HG03575 (cell line): Measurements from ENCODE around the gene DNAJB8.

ENCODE experiments used
- ATAC-seq: cut with Tn5 transposase; IDR thresholded peaks from one replicate; pipeline ENCODE4 v1.9.1; 2021; ENCODE audit not compliant: unreplicated experiment, insufficient number of reproducible peaks, low FRiP score; ENCODE audit errors: extremely low read depth

The DNAJB8 gene

DNA sequence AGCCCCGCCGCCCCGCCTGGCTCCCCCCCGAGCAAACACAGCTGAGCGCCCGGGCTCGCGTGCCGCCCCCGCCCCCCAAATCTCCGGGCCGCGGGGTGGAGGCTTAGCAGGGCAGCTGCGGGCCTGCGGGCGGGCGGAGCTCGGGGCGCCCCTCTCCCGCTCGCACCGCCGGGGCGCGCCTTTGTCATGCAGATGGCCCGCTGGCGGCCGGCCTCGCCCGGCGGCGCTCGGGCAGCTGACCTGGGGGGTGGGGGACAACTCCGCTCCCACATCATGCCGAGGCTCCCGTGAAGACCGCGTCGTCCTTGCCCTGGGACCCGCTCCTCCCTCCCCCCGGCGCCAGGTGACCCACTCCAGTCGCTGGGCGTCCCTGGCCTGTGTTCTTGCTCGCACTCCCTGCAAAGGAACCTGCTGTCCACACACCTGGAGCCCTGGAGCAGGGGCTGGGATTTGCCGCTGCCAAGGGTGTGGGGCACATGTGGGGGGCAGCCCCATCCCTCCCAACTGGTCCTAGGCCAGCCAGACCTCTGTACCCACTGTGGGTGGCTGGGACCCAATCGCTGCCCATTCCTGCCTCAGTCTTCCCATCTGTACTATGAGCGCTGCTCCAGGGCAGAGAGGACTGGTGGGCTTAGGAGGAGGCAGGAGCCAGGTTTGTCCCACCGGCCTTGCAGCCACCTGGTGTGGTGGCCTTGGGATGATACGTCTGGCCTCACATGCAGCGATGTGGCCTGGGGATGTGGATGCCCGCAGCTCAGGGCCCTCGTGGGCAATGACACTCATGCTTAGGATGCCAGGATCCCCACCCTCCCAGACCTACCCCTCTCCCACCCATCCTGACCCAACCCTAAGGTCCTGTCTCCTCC lies 33.5 kb downstream of the DNAJB8 start:
- no peak for ATAC-seq

DNA sequence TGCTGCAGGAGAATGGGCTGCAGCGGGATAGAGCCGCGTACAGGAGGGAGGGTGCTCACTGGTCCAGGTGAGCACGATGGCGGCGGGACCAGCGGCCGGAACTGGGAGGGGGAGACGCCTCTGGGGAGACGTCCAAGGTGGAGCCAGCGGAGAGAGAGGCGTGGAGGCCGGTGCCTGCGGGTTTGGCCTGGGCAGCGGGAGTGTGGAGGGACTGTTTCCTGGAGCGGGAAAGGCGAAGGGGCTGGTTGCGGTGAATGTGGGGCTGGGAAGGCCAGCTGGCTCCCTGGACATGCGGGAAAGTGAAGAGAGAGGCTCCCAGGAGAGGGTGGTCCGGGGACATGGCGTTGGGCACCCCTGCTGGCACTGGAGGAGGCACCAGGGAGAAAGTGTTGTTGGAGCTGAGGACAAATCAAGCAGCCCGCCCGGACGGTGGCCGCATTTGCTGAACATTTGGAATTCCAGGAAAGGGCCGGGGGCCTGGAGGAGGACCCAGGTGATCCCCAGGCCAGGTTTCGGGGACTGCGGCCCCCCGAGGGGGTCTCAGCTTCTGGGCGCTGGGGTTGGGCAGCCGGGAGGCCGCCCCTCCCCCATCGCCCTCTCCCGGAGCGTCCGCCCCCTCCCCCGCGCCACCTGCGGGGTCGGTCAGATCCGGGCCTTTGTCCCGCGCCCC lies 34.3 kb downstream of the DNAJB8 start:
- ATAC-seq, result no peak

DNA sequence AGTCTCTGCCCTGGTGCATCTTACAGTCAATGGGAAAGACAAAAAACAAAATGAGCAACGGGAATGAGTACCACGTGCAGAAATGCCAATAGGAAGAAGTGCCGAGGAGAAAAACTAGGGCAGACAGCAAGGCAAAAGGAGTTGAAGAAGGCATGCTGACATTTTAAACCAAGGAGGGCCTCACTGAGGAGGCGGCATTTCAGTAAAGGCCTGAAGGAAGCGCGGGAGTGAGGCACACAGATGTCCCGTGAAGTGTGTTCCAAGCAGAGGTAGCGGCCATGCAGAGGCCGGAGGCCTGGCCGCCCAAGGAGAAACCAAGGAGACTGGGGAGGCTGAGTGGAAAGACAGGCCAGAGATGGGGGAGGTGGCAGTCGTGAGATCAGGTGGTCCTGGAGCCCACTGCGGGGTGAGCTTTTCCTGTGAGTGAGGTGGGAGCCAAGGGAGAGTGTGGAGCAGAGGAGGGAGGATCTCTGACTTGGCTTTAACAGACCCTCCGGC lies 34.8 kb downstream of the DNAJB8 start:
- ATAC-seq, result no peak

DNA sequence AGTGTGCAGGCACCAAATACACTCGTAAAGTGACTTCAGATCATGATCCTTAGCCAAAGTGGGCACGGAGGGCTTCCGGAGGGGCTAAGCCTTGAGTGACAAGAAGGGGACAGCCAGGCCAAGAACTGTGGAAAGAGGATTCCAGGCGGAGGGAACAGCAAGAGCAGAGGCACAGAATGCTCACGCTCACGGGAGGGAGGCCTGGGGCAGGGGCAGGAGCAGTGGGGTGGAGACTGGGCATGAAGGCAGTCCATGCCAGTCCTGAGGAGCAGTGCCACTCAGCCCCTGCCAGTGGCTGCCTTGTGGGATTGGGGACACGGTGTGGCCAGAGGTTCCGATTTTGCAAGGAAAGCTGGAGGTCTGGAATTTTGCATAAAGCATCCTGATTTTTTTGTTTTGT lies 36.0 kb downstream of the DNAJB8 start:
- no peak for ATAC-seq

DNA sequence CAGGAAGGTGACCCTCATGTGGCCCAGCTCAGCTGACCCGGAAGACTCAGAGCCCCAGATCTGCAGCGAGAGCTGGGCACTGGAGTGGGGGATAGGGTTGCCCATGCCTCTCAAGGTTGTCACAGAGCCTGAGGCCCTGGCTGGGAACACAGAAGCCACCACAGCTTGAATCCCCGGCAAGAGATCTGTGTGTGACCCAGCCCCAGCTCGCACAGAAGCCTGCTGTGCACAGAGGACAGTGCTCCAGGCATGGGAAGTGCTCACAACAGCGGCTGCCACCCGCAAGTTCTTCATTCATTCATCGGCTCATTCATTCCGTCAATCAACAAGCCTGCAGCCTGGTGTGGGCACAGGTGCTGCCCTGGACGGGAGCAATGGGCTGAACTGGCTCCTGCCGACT lies 36.4 kb downstream of the DNAJB8 start:
- no peak for ATAC-seq

DNA sequence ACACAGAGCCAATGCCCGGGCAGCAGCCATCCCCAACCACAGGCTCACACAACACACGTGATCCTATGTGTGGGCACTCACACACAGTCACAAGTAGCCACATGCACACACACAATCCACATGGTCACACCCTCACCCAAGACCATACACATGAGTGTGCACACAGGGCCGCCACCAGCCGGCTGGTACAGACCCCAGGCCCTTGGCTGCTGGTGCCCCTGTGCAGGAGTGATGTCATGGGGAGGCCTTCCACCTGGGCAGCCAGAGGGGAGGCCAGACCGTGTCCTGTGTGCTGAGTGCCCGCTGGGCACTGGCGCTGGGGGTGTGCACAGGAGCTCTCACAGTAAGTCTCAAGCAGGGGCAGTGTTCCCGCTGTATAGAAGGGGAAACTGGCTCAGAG lies 36.9 kb downstream of the DNAJB8 start:
- no peak for ATAC-seq

DNA sequence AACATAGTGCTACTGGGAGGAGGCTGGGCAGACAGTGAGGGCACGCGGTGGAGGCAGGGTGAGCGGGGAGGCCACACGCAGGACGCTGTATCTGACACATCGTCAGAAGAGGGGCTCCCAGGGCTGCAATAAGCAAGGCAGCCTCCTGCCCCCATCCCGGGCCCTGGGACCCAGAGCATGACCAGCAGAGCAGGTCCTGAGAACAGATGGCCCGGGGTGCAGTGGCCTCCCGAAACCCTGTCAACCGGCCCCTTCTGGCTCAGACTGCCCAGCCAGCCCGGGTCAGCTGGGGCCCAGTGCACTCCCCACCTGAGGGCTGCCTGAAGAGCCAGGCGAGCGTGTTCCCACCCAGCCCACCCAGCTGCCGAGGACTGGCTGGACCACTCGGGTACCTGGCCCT lies 37.4 kb downstream of the DNAJB8 start:
- no peak for ATAC-seq

DNA sequence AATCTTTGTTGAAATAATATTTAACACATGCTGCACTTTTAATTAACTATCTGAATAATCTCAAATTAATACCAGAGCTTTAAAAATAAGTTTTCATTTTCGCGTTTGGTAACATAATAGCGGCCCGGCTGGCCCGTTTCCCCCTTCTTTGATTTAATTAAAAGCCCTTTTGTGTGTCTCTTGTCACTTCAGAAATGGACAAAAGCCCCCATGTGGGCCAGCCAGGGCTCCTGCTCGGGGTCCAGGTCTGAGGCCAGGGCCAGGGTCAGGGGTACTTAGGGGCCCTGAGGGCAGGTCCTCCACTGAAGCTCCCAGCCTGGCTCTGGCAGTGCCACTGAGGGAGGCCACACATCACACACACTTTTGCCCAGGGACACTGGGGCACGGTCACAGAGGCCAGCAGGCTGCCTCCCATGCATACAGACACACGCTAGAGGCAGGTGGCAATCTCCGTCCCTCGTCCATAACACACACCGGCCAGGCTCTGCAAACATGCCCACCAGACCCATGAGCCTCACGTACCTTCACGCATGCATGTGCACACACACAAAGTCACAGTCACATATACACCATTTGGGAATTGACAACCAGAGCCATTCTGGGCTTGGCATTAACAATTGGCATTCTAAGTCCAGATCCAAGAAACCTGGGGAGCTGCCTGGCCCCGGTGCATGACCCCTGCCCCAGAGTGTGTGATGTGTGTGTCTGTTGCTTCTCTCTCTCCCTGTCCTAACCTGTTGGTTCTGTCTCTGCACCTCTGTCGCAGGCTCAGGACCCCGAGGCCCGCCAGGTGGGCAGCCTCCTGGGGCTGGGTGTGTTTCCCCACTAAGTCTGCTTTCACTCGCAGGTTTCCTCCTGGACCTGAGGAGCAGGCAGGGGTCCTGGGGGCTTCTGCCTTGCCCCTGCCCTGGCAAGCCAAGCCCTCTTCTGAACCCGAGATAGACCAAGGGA lies 38.5 kb downstream of the DNAJB8 start:
- ATAC-seq, result no peak

DNA sequence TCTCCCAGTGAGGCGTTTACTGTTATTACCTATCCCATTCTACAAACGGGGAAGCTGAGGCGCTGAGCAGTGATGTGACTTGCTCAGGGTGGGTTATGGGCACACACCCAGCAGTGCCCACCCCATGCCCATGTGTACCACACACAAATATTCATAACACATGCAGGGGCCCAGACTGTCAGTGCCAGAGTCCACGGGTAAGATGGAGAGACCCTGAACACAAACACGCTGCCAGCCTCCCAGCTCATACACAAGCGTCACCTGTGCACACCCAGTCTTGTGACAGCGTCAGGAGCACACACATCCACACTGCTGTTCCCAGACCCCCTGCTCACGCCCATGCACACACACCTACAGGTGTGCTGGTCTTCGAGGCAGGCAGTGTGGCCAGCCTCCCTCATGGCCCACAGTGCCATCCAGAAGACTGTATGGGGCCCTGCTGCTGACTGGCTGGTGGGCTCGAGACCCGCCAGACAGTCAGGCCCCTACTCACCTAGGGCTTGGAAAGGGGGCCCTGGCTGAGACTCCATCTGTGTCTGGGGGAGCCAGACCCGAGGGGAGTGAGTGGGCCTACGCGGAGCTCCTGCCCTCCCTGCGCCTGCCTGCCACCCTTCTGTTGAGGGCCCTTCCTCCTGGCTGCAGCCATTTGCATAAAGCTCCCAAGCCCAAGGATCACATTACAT lies 39.4 kb downstream of the DNAJB8 start:
- ATAC-seq, result no peak

DNA sequence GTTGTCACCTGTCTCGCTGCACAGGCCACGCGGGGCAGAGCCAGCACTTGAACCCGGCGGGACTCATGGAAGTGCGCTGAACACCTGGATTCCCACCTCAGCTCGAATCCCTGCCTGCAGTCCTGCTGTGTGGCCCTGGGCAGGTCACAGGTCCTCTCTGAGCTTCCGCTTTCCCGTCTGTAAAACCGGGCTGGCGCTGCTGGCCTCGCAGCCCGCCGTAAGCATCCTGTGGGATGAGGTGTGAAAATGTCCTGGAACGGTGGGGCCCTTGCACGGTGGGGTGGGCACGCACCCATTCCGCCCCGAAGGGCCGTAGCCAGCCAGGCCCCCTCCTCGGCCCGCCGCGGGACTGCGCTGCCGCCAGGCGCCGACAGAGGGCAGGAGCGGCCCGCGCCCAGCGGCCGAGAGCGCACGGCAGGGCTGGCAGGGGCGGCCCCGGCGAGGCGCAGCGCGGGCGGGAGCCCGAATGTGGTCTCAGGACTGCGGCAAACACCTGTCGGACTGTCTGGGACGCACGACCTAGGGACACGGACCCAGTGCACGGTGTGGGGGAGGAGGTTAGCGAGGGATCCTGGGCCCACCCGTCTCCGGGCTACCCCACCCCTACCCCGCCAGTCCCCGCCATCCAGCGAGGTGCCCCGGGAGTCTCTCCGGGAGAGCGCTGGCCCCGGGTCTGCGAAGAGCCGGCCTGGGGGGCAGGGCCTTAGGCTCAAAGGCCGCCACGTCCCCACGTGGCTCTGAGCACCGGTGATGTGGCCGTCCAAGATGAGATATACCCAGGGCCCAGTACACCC lies 40.4 kb downstream of the DNAJB8 start:
- no peak for ATAC-seq

DNA sequence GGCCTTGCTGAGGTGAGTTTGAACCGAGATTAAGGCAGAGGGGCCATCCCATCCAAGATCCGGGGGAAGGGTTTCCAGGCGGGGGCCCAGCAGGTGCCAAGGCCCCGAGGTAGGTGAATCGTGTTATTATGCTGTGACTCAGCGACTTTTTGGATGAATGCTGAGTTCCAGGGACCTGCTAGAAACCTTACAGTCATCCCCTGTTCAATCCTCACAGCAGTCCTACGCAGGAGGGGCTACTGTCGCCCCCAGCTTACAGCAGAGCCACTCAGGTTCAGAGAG lies 40.9 kb downstream of the DNAJB8 start:
- ATAC-seq, result no peak

DNA sequence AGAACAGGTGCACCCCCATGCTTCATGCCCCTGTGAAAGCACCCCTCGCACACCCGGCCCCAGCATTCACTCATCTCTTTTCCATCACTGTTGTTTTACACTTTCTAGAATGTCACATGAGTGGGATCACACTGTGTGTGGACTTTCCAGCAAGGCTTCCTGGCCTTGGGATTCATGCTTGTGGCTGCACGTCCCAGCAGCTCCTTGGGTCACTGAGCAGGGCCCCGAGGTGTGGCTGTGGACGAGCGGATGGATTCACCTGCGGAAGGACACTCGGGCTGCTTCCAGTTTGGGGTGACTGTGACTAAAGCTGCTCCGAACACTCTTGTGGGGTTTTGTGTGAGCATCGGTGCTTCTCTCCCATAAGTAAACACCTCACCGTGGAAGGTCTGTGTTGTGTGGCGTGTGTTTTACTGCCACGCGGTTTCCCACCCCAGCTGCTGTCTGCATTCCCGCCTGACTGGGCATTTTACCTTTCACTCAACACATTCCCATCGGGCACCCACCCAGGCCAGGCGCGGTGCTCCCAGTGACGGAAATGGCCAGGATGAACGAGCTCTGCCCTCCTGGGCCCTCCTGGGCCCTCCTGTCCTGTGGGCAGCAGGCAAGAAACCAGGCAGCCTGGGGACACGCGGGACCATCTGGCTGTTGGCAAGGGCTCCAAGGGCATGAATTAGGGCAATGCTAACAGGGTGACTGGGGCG lies 41.4 kb downstream of the DNAJB8 start:
- no peak for ATAC-seq

DNA sequence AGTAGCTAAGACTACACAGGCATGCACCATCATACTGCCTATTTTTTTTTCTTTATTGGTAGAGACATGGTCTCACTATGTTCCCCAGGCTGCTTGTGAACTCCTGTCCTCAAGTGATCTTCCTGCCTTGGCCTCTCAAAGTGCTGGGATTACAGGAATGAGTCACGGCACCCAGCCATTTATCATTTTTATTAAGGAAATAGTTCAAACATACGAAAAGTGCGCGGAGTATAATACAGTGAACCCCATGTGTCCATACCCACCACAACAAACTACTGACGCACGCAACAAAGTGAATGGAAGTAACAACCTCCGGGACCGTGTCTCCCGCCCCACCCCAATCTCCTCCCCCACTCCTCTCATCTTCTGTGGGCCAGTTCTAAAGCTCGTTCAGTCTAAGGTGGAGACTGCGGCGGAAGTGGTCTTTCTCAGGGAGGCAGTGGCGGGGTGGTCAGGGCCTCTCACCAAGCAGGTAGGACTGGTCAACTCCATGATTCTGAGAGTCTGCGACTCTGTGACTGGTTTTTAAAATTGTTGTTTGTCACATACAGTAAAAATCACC lies 42.1 kb downstream of the DNAJB8 start:
- ATAC-seq, result no peak

DNA sequence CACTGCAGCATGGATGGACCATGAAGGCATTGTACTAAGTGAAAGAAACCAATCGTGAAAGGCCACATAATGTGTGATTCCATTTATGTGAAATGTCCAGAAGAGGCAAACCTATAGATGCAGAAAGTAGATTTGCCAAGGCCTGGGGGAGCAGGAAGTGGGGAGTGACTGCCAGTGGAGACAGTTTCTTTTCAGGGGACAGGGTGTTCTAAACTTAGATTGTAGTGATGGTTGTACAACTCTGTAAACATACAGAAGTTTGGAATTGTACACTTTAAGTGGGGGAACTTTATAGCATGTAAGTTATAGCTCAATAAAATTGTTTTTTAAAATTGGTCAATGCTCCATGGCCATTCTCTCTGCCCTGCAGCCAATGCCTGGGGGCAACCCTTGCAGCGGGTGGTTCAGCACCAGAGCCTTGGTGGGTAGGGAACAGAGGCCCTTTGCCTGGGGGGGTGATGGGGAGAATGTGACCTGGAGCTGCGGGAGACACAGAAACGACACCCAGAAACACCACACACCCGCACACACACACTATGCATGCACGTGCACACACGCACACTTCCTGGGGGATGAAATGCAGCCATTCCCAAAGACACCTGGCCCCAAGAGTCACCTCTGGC lies 43.1 kb downstream of the DNAJB8 start:
- ATAC-seq, result no peak

DNA sequence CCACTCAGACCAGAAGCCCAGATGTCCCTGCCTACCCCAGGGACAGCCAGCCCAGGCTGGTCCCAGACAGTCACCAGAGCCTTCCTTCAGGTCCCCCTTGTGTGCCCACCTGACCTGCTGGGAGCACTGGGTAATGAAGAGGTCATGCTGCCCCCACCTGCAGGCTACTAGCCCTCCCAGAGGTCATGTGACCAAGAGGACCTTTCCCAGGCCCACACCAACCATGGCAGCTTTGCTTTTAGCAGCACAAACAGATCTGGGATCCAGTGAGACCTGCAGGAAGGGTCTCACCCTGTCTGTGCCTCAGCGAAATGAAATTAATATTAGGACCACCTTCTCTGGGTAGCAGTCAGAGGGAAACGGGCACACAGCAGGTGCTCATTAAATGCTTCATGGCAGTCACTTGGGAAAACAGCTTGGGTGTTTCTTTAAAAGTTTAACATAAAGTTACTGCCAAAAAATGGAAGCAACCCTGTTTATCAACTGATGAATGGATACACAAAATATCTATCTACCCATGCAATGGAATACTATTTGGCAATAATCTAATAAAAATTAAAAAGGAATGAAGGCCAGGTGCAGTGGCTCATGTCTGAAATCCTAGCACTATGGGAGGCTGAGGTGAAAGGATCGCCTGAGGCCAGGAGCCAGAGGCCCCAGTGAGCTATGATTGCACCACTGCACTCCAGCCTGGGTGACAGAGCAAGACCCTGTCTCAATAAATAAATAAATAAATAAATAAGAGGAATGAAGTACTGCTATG lies 43.7 kb downstream of the DNAJB8 start:
- ATAC-seq, result no peak

DNA sequence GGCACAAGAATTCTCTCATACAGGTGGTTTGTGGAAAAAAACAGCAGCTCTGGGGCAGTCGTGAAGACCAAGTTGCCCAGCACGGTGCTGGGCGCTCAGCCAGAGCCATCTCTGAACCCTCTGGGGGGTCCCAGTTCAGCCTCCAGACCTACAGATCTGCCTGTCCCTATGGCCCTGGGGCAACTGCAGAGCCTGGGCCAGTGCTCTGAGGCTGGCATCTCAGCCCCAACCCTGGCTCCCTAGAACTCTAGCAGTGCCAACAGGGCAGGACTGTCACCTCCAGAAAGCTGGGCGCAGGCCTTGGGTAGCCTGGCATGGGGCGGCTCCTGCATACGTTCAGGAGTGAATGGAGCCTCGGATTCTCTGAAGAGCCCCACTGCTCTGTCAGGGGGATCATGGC lies 44.7 kb downstream of the DNAJB8 start:
- ATAC-seq, result no peak
